ENCODE data around the gene SV2B.

SV2B gene

GRCh38 chr15:91289324-91289723 lies 189.3 kb downstream of the SV2B start:
- Histone ChIP-seq H3K4me3 (replicated peaks; ENCODE audit: insufficient read depth, low read length) (peak overlapping the region; percentile 52), H3K27me3 (ENCODE audit: insufficient read depth, poor library complexity, severe bottlenecking) (no peaks in the 10 kb centered on the region), H3K27ac (replicated peaks) (peak overlapping the region; percentile 76)
- peak; percentile 58 to 87 for DNase-seq (ENCODE audit: low read depth in 1 of 2, low spot score in 1 of 2)
- TF ChIP-seq POLR2AphosphoS5 (IDR thresholded peaks at IDR 0.05; ENCODE audit: low read depth) (peak; percentile 75), CTCF (IDR thresholded peaks at IDR 0.05; ENCODE audit: insufficient read depth, low read length) (peak; percentile 88), REST (IDR thresholded peaks at IDR 0.05; ENCODE audit: insufficient replicate concordance, low read depth) (peak; percentile 27), SPI1 (IDR thresholded peaks at IDR 0.05; ENCODE audit: borderline replicate concordance, low read depth) (peak; percentile 59; the same call in 1 of the 2 replicates), GABPA (IDR thresholded peaks at IDR 0.05; ENCODE audit: low read depth) (no peak)

- Histone ChIP-seq H3K27me3 (ENCODE audit: insufficient read depth, poor library complexity, severe bottlenecking) (no peaks in the 10 kb centered on the region), H3K27ac (replicated peaks) (peak overlapping the region; percentile 76), H3K4me3 (replicated peaks; ENCODE audit: insufficient read depth, low read length) (no peak overlapping the region; the same call in 1 of the 2 replicates)
- DNase-seq (ENCODE audit: low read depth in 1 of 2, low spot score in 1 of 2) = no peak
- TF ChIP-seq CTCF (IDR thresholded peaks at IDR 0.05; ENCODE audit: insufficient read depth, low read length) = no peak
- TF ChIP-seq SPI1 (IDR thresholded peaks at IDR 0.05; ENCODE audit: borderline replicate concordance, low read depth) = no peak
- TF ChIP-seq POLR2AphosphoS5 (IDR thresholded peaks at IDR 0.05; ENCODE audit: low read depth) = no peak
- TF ChIP-seq GABPA (IDR thresholded peaks at IDR 0.05; ENCODE audit: low read depth) = no peak
- no peak for TF ChIP-seq REST (IDR thresholded peaks at IDR 0.05; ENCODE audit: insufficient replicate concordance, low read depth)
These were observed 190.5 kb downstream of the SV2B start for GRCh38 chr15:91290553-91290952.

- Histone ChIP-seq H3K27me3 (ENCODE audit: insufficient read depth, poor library complexity, severe bottlenecking) (no peaks in the 10 kb centered on the region), H3K27ac (replicated peaks) (peak overlapping the region; percentile 35), H3K4me3 (replicated peaks; ENCODE audit: insufficient read depth, low read length) (peak overlapping the region; percentile 21)
- TF ChIP-seq CTCF (IDR thresholded peaks at IDR 0.05; ENCODE audit: insufficient read depth, low read length) = no peak
- peak; percentile 40 for TF ChIP-seq GABPA (IDR thresholded peaks at IDR 0.05; ENCODE audit: low read depth)
- peak; percentile 72; the same call in 1 of the 2 replicates for TF ChIP-seq SPI1 (IDR thresholded peaks at IDR 0.05; ENCODE audit: borderline replicate concordance, low read depth)
- no peak for TF ChIP-seq REST (IDR thresholded peaks at IDR 0.05; ENCODE audit: insufficient replicate concordance, low read depth)
- 0 out of 2 replicates have a peak, but pooled peaks have one; percentile 30 for TF ChIP-seq POLR2AphosphoS5 (IDR thresholded peaks at IDR 0.05; ENCODE audit: low read depth)
- DNase-seq (ENCODE audit: low read depth in 1 of 2, low spot score in 1 of 2) = peak; percentile 64 to 86
These were observed 191.6 kb downstream of the SV2B start for GRCh38 chr15:91291673-91292072.

Data from HL-60 (cell line).